WTC11 (cell line): Measurements from ENCODE around the gene METTL9. TPM values are rescaled to one million over a fixed set of nuclear protein-coding genes. Genes with fewer than 3 reads are reported as not detected.

Source experiments
- ATAC-seq: fragments of 200-7000 bp; cut with Tn5 transposase; 2 replicates; pipeline ENCODE4 v1.10.0; 2021; ENCODE audit warnings: mild to moderate bottlenecking, moderate library complexity
- CTCF ChIA-PET: fragments of 300-600 bp; sonication (Branson Sonifier 250); formaldehyde crosslinking; loops from one replicate; lab custom pipeline; 2021; ENCODE audit warnings: antibody characterized with exemption; lab: Charles Lee
- POLR2A ChIA-PET: fragments of 350-600 bp; sonication (Branson Sonifier 250); formaldehyde crosslinking; loops from one replicate; lab custom pipeline; 2021; ENCODE audit warnings: antibody characterized with exemption; lab: Charles Lee
- DNase-seq: peaks from one replicate; pipeline ENCODE4 v3.0.0; 2021; ENCODE audit warnings: low spot score
- H3K27ac Mint-ChIP-seq: 2 replicates; pipeline ENCODE4 v1.8.0; 2021; ENCODE audit warnings: mixed read lengths
- H3K27me3 Mint-ChIP-seq: 2 replicates; pipeline ENCODE4 v1.8.0; 2021; ENCODE audit warnings: low read depth, mild to moderate bottlenecking, moderate library complexity, mixed read lengths
- H3K36me3 Mint-ChIP-seq: 2 replicates; pipeline ENCODE4 v1.8.0; 2021; ENCODE audit warnings: mixed read lengths
- H3K4me1 Mint-ChIP-seq: 2 replicates; pipeline ENCODE4 v1.8.0; 2022; ENCODE audit warnings: mixed read lengths
- H3K4me3 Mint-ChIP-seq: 2 replicates; pipeline ENCODE4 v1.8.0; 2021; ENCODE audit warnings: mild to moderate bottlenecking, moderate library complexity, mixed read lengths
- H3K9me3 Mint-ChIP-seq: 2 replicates; pipeline ENCODE4 v1.8.0; 2021; ENCODE audit warnings: mixed read lengths
- CBFB ChIP-seq: sonication (generic); formaldehyde crosslinking; IDR thresholded peaks from 2 replicates; pipeline ENCODE4 v1.8.1; 2022; ENCODE audit warnings: mild to moderate bottlenecking, low read depth, missing genetic modification reagents
- EMX1 ChIP-seq: fragments of 250-450 bp; sonication (Bioruptor Pico); IDR thresholded peaks from 2 replicates; pipeline ENCODE4 v1.8.0; 2021; ENCODE audit warnings: mild to moderate bottlenecking
- FOXP1 ChIP-seq: sonication (generic); formaldehyde crosslinking; IDR thresholded peaks from 2 replicates; pipeline ENCODE4 v1.8.0; 2022; ENCODE audit warnings: missing genetic modification reagents, mild to moderate bottlenecking, moderate library complexity, borderline replicate concordance
- KAT7 ChIP-seq: sonication (generic); formaldehyde crosslinking; IDR thresholded peaks from 2 replicates; pipeline ENCODE4 v1.8.1; 2023; ENCODE audit warnings: missing genetic modification reagents, mild to moderate bottlenecking, borderline replicate concordance
- NR3C1 ChIP-seq: sonication (generic); formaldehyde crosslinking; conservative IDR thresholded peaks from 2 replicates; pipeline ENCODE4 v1.8.1; 2023; ENCODE audit warnings: low read depth, mild to moderate bottlenecking, missing genetic modification reagents
- PRRX2 ChIP-seq: fragments of 250-450 bp; sonication (Bioruptor Pico); IDR thresholded peaks from 2 replicates; pipeline ENCODE4 v1.8.0; 2021; ENCODE audit warnings: mild to moderate bottlenecking
- RELA ChIP-seq: sonication (generic); formaldehyde crosslinking; IDR thresholded peaks from 2 replicates; pipeline ENCODE4 v1.8.1; 2022; ENCODE audit warnings: missing genetic modification reagents, mild to moderate bottlenecking, borderline replicate concordance
- SMAD3 ChIP-seq: sonication (generic); formaldehyde crosslinking; IDR thresholded peaks from 2 replicates; pipeline ENCODE4 v1.8.0; 2022; ENCODE audit warnings: missing genetic modification reagents, mild to moderate bottlenecking, borderline replicate concordance
- ZNF121 ChIP-seq: sonication (generic); formaldehyde crosslinking; IDR thresholded peaks from 2 replicates; pipeline ENCODE4 v1.8.0; 2023; ENCODE audit warnings: missing genetic modification reagents
- ZNF232 ChIP-seq: sonication (generic); formaldehyde crosslinking; IDR thresholded peaks from 2 replicates; pipeline ENCODE4 v1.8.0; 2022; ENCODE audit warnings: mild to moderate bottlenecking, missing genetic modification reagents
- ZNF263 ChIP-seq: sonication (generic); formaldehyde crosslinking; IDR thresholded peaks from 2 replicates; pipeline ENCODE4 v1.8.1; 2022; ENCODE audit warnings: low read depth, mild to moderate bottlenecking, moderate library complexity, missing genetic modification reagents
- ZNF317 ChIP-seq: sonication (generic); formaldehyde crosslinking; IDR thresholded peaks from 2 replicates; pipeline ENCODE4 v1.8.1; 2023; ENCODE audit warnings: low read depth, mild to moderate bottlenecking, moderate library complexity, missing genetic modification reagents, borderline replicate concordance
- total RNA-seq: library from RNA; stranded (reverse); gene quantifications from 3 replicates; pipeline ENCODE4 v1.2.3, GENCODE V29; 2021
- TF ChIP-seq, protein P1 (sequence below): sonication (generic); formaldehyde crosslinking; IDR thresholded peaks from 2 replicates; pipeline ENCODE4 v1.8.1; 2023; ENCODE audit warnings: mild to moderate bottlenecking, missing genetic modification reagents
- TF ChIP-seq, protein P2 (sequence below): sonication (generic); formaldehyde crosslinking; IDR thresholded peaks from 2 replicates; pipeline ENCODE4 v1.8.0; 2022; ENCODE audit warnings: mild to moderate bottlenecking, missing genetic modification reagents
- TF ChIP-seq, protein P3 (sequence below): sonication (generic); formaldehyde crosslinking; IDR thresholded peaks from 2 replicates; pipeline ENCODE4 v1.8.1; 2023; ENCODE audit warnings: mild to moderate bottlenecking, missing genetic modification reagents, moderate library complexity
- TF ChIP-seq, protein P4 (sequence below): sonication (generic); formaldehyde crosslinking; IDR thresholded peaks from 2 replicates; pipeline ENCODE4 v1.8.1; 2022; ENCODE audit warnings: mild to moderate bottlenecking, moderate library complexity, missing genetic modification reagents
- TF ChIP-seq, protein P5 (sequence below): sonication (generic); formaldehyde crosslinking; IDR thresholded peaks from 2 replicates; pipeline ENCODE4 v1.8.0; 2022; ENCODE audit warnings: mild to moderate bottlenecking, missing genetic modification reagents
- TF ChIP-seq, protein P6 (sequence below): fragments of 250-450 bp; sonication (Bioruptor Pico); IDR thresholded peaks from 2 replicates; pipeline ENCODE4 v1.8.0; 2021; ENCODE audit warnings: mild to moderate bottlenecking
- TF ChIP-seq, protein P7 (sequence below): fragments of 250-450 bp; sonication (Bioruptor Pico); conservative IDR thresholded peaks from 2 replicates; pipeline ENCODE4 v1.9.0; 2021; ENCODE audit warnings: mild to moderate bottlenecking
- TF ChIP-seq, protein P8 (sequence below): fragments of 200-600 bp; IDR thresholded peaks from 2 replicates; pipeline ENCODE4 v1.8.0; 2022; ENCODE audit warnings: antibody characterized with exemption

The METTL9 gene
- total RNA-seq, 1 experiment from 2014 or later = 94.6 TPM

DNA sequence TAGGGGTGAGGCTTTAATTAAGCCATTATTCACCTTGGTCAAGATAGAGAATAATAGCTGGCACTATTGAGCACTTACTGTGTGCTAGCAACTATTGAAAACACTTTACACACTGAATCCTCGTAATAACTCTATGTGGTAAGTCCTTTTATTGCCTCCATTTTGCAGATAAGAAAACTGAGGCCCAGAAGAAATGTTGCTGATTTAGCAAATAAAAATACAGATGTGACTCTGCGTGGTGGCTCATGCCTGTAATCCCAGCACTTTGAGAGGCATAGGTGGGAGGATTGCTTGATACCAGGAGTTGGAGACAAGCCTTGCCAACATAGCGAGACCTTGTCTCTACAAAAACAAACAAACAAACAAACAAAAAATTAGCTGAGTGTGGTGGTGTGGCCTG is 83.8 kb downstream of the METTL9 start:
- ChIA-PET POLR2A (no interaction called here), CTCF (interaction anchor here (0.6 to 1.7 kb wide), 6 partner anchors 21 to 1769 kb away, joined by 3 to 5 read pairs (median 3); no protein-coding TSS in a partner anchor)
- Mint-ChIP-seq H3K4me1 (no peaks in the 10 kb centered on the region), H3K36me3 (no peaks in the 10 kb centered on the region), H3K9me3 (peaks cover 3% of the 10 kb centered on the region; the same call in 1 of the 2 replicates), H3K27ac (no peak overlapping the region), H3K4me3 (no peak overlapping the region), H3K27me3 (peaks cover 4% of the 10 kb centered on the region; the same call in 1 of the 2 replicates)
- TF ChIP-seq, protein P1, sequence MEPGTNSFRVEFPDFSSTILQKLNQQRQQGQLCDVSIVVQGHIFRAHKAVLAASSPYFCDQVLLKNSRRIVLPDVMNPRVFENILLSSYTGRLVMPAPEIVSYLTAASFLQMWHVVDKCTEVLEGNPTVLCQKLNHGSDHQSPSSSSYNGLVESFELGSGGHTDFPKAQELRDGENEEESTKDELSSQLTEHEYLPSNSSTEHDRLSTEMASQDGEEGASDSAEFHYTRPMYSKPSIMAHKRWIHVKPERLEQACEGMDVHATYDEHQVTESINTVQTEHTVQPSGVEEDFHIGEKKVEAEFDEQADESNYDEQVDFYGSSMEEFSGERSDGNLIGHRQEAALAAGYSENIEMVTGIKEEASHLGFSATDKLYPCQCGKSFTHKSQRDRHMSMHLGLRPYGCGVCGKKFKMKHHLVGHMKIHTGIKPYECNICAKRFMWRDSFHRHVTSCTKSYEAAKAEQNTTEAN (CRISPR knock-in tag) = no peak
- TF ChIP-seq EMX1 (CRISPR knock-in tag) (no peak), FOXP1 (no peak), ZNF232 (CRISPR knock-in tag) (no peak), SMAD3 (CRISPR knock-in tag) (no peak), PRRX2 (no peak), NR3C1 (CRISPR knock-in tag) (no peak), KAT7 (no peak), CBFB (CRISPR knock-in tag) (no peak), ZNF263 (CRISPR knock-in tag) (no peak), RELA (CRISPR knock-in tag) (no peak), ZNF121 (CRISPR knock-in tag) (no peak)
- TF ChIP-seq, protein P2, sequence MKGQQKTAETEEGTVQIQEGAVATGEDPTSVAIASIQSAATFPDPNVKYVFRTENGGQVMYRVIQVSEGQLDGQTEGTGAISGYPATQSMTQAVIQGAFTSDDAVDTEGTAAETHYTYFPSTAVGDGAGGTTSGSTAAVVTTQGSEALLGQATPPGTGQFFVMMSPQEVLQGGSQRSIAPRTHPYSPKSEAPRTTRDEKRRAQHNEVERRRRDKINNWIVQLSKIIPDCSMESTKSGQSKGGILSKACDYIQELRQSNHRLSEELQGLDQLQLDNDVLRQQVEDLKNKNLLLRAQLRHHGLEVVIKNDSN (CRISPR knock-in tag) = no peak
- TF ChIP-seq, protein P3, sequence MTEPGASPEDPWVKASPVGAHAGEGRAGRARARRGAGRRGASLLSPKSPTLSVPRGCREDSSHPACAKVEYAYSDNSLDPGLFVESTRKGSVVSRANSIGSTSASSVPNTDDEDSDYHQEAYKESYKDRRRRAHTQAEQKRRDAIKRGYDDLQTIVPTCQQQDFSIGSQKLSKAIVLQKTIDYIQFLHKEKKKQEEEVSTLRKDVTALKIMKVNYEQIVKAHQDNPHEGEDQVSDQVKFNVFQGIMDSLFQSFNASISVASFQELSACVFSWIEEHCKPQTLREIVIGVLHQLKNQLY = no peak
- TF ChIP-seq, protein P4, sequence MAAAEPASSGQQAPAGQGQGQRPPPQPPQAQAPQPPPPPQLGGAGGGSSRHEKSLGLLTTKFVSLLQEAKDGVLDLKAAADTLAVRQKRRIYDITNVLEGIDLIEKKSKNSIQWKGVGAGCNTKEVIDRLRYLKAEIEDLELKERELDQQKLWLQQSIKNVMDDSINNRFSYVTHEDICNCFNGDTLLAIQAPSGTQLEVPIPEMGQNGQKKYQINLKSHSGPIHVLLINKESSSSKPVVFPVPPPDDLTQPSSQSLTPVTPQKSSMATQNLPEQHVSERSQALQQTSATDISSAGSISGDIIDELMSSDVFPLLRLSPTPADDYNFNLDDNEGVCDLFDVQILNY = no peak
- TF ChIP-seq, protein P5, sequence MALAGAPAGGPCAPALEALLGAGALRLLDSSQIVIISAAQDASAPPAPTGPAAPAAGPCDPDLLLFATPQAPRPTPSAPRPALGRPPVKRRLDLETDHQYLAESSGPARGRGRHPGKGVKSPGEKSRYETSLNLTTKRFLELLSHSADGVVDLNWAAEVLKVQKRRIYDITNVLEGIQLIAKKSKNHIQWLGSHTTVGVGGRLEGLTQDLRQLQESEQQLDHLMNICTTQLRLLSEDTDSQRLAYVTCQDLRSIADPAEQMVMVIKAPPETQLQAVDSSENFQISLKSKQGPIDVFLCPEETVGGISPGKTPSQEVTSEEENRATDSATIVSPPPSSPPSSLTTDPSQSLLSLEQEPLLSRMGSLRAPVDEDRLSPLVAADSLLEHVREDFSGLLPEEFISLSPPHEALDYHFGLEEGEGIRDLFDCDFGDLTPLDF (CRISPR knock-in tag) = no peak
- TF ChIP-seq, protein P6, sequence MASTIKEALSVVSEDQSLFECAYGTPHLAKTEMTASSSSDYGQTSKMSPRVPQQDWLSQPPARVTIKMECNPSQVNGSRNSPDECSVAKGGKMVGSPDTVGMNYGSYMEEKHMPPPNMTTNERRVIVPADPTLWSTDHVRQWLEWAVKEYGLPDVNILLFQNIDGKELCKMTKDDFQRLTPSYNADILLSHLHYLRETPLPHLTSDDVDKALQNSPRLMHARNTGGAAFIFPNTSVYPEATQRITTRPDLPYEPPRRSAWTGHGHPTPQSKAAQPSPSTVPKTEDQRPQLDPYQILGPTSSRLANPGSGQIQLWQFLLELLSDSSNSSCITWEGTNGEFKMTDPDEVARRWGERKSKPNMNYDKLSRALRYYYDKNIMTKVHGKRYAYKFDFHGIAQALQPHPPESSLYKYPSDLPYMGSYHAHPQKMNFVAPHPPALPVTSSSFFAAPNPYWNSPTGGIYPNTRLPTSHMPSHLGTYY = no peak
- TF ChIP-seq, protein P7, sequence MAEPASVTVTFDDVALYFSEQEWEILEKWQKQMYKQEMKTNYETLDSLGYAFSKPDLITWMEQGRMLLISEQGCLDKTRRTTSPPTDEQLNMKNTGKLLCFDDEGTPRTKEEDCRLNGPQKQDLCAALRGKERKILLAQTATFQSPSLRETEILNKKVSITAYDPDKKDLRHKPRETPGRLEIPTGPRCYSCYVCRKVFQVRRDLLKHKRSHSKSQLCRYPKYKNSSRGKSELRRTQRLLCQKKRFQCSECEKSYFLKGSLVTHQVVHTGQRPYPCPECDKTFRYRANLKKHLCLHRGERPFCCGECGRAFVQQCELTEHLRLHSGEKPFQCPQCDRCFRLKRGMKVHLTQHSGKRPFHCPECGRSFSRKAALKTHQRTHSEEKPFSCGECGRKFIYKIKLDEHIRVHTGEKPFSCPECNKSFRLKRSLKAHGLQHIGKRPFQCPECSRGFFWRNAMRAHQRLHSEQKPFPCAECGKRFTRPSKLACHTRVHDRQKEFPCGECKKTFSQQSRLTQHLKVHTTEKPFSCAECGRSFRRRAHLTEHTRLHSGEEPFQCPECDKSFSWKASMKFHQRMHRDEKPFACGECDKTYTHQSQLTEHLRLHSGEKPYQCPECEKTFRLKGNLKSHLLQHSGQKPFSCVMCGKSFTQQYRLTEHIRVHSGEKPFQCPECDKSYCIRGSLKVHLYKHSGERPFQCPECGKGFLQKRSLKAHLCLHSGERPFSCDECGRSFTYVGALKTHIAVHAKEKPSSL (CRISPR knock-in tag) = no peak
- ATAC-seq (no peak), DNase-seq (no peak)

DNA sequence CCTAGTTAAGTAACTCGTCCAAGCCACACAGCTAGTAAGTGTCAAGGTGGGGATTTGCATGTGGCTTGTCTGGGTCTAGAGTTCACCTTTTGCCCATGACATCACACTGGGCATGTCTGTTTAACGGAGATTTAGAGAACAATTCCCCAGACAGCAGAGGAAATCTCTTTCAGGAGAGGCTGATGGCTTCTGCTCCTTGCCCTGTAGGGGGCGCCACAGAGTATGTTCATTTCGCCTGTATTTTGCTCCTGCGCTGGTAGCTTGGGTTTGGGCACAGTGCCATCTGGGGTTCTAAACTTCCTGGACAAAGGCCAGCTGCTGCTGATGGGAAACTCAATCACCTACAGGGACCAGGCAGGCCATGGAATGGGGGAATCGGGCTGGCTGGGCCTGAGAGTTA is 84.8 kb downstream of the METTL9 start:
- CTCF ChIA-PET = interaction anchor here (0.6 to 1.7 kb wide), 29 partner anchors 8 to 456 kb away, joined by 3 to 14 read pairs (median 5); partner anchors contain the start of gene OTOA
- peak; percentile 66 for DNase-seq
- no peaks in the 10 kb centered on the region for H3K36me3 Mint-ChIP-seq
- no peaks in the 10 kb centered on the region for H3K4me1 Mint-ChIP-seq
- peaks cover 11% of the 10 kb centered on the region; the same call in 1 of the 2 replicates for H3K27me3 Mint-ChIP-seq
- POLR2A ChIA-PET = no interaction called here
- peak; percentile 44; the same call in 1 of the 2 replicates for ATAC-seq
- TF ChIP-seq ZNF263 (CRISPR knock-in tag) = no peak
- no peak for TF ChIP-seq ZNF317 (CRISPR knock-in tag)
- TF ChIP-seq, protein P8, sequence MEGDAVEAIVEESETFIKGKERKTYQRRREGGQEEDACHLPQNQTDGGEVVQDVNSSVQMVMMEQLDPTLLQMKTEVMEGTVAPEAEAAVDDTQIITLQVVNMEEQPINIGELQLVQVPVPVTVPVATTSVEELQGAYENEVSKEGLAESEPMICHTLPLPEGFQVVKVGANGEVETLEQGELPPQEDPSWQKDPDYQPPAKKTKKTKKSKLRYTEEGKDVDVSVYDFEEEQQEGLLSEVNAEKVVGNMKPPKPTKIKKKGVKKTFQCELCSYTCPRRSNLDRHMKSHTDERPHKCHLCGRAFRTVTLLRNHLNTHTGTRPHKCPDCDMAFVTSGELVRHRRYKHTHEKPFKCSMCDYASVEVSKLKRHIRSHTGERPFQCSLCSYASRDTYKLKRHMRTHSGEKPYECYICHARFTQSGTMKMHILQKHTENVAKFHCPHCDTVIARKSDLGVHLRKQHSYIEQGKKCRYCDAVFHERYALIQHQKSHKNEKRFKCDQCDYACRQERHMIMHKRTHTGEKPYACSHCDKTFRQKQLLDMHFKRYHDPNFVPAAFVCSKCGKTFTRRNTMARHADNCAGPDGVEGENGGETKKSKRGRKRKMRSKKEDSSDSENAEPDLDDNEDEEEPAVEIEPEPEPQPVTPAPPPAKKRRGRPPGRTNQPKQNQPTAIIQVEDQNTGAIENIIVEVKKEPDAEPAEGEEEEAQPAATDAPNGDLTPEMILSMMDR = peak; percentile 90
- H3K27ac Mint-ChIP-seq = no peak overlapping the region
- no peak overlapping the region for H3K4me3 Mint-ChIP-seq
- peaks cover 9% of the 10 kb centered on the region for H3K9me3 Mint-ChIP-seq
